Left cardiac atrium (tissue), 4 donors: ENCODE measurements around the gene PEX7. TPM values are rescaled to one million over a fixed set of nuclear protein-coding genes. Genes with fewer than 3 reads are reported as not detected.
A peak's percentile ranks its signal among the peaks of the same experiment; 100 is the strongest.
"Not testable (repeated sequence)": the region's sequence is repeated elsewhere in the genome, so short reads cannot be mapped to it uniquely, and the experiment has no call there.

ENCODE experiments used
- ATAC-seq, 2 donors: fragments of 200-7000 bp; cut with Tn5 transposase; one replicate each; pipeline ENCODE4 v1.9.1; 2020; ENCODE audit warnings: mild to moderate bottlenecking in 2 of 2, moderate library complexity in 2 of 2
- DNase-seq: peaks from one replicate; pipeline ENCODE4 v3.0.0-alpha.2; 2020
- intact Hi-C, 2 donors: fragments of 100-400 bp; cut with DNase I; formaldehyde crosslinking; loops; one replicate each; pipeline versions ENCODE4 v1.14.1 to v1.15.1; 2022 to 2023
- total RNA-seq, 2 donors: library from RNA; stranded (reverse); fragmentation: NEBNext Ultra II Directional; extraction: Animal tissue kit (Norgen Biotek cat#: 25700); gene quantifications; one replicate each; pipeline ENCODE4 v1.2.1, GENCODE V29; 2021
- donor health status: DM: no; HTN: yes; CAD: no.
- donor health status: DM: no; HTN: yes; CAD: no; lungs with severe emphysema.
- donor health status: DM: yes; HTN: yes; CAD: no.
- donor health status: Dilated cardiomyopathy.

PEX7 gene
- total RNA-seq, 2 donors from 2014 or later: 5.9 to 6.4 TPM

- DNase-seq (no peak), ATAC-seq (no peak)
- intact Hi-C loops: no loop called here
Observed at GRCh38 chr6:136820561-136820960, 1.8 kb upstream of the PEX7 start.

GRCh38 chr6:136822046-136822375 lies 381 bp upstream of the PEX7 start:
- intact Hi-C loops: no loop called here
- peak; percentile 3 to 5 for ATAC-seq
- peak; percentile 26 for DNase-seq

DNA sequence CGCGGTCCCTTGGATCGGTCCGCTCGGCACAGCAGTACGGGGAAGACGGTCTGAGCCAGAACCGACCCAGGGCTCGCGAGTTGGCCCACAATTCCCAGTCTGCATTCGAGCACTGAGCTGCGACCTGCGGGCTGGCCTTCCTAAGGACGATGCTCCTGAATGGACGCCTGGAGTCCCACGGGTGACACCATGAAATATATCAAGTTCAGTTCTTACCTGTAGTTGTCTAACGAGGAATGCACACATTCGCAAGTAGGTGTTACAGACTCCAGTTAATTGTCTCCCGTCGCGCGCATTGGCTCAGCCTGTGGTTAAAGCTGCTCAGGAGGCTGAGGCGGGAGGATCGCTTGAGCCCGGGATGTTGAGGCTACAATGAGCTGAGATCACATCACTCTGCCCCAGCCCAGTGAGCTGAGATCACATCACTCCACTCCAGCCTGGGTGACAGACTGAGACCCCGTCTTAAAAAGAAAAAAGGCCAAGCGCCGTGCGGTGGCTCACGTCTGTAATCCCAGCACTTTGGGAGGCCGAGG lies 802 bp downstream of the PEX7 start:
- intact Hi-C loops: no loop called here
- ATAC-seq: no peak

GRCh38 chr6:136826216-136826615 lies 3.8 kb downstream of the PEX7 start:
- DNase-seq: no peak
- intact Hi-C loops: no loop called here
- no peak for ATAC-seq

More for the DNA sequence above, 802 bp downstream of the PEX7 start:
- DNase-seq: peak; percentile 22

GRCh38 chr6:136831873-136832562 lies 9.6 kb downstream of the PEX7 start:
- DNase-seq (no peak), ATAC-seq (no peak)
- intact Hi-C loops: no loop called here

DNA sequence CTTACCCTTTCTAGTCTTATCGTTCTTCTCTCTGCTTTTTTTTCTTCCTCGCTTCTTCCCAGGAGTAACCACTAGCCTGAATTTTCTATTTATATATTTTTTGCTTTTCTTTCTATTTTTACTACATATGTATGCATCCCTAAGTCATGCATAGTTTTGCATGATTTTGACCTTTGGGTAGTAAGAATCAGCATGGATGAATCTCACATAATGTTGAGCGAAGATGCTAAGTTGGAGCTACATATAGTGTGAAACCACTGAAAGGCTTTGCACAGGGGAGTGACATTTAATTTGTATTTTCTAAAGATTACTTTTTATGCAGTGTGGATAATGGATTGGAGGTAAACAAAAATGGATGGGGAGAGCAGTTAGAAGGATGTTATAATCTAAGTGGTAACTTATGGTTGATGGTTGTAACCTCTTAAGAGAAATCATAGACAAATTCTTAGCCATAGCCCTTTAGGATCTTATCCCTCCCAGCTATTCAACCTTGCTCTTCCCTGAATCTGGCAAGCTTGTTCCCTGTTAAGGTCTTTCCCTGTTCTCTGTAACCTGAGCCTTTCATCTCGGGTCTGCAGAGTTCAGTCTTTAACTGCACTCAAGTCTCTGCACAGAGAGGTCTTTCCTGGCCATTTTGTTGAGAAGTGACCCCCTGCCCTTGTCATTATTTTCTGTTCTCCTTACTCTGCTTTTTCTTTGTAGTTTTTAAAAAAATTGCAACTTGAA lies 18.0 kb downstream of the PEX7 start:
- ATAC-seq (no peak), DNase-seq (no peak)
- intact Hi-C loops: loop anchor here in 1 of 2 donors (5.0 kb wide), 1 partner anchor 167 kb away; no protein-coding TSS in a partner anchor

- no peak for ATAC-seq
- DNase-seq: no peak
- intact Hi-C loops: loop anchor here in 1 of 2 donors (5.0 kb wide), 1 partner anchor 164 kb away; no protein-coding TSS in a partner anchor
Observed at GRCh38 chr6:136843210-136843609, 20.8 kb downstream of the PEX7 start.

DNA sequence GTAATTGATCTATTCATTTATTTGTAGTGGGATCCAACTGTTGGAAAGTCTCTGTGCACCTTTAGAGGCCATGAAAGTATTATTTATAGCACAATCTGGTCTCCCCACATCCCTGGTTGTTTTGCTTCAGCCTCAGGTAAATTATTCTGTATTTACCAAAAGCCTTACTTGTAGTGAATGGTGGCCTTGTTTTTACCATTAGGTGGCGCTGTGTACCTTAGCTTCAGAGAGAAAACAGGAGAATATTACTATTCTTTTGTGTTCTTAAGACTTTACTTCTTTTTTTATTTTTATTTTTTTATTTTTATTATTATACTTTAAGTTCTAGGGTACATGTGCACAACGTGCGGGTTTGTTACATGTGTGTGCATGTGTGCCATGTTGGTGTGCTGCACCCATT lies 23.7 kb downstream of the PEX7 start:
- DNase-seq (no peak), ATAC-seq (no peak)
- intact Hi-C loops: no loop called here

GRCh38 chr6:136846477-136846876 lies 24.1 kb downstream of the PEX7 start:
- DNase-seq, intact Hi-C loops, ATAC-seq: not testable (repeated sequence)

- ATAC-seq, intact Hi-C loops, DNase-seq: not testable (repeated sequence)
Observed at GRCh38 chr6:136849979-136850563, 27.7 kb downstream of the PEX7 start.

- ATAC-seq: no peak
- intact Hi-C loops: no loop called here
- no peak for DNase-seq
Observed at GRCh38 chr6:136859430-136859829, 37.0 kb downstream of the PEX7 start.

GRCh38 chr6:136860043-136860442 lies 37.7 kb downstream of the PEX7 start:
- ATAC-seq: no peak
- intact Hi-C loops: no loop called here
- no peak for DNase-seq

DNA sequence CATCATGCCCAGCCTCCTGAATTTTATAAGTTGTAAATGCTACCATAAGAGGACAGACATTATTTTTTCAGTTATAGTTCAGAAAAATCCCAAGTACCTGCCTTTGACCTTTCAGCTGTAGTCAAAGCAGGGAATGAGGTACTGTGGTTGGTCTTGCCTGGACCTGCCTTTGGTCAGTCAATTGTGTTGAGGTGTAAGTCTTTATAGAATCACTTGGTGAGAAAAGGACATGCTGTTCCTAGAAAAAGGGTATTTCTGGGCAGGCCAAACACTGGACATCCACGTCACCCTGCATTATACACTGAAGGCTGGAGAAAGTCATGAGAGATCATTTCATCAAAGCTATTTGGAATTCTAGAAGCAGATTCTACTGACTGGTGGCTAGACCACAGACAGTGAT lies 40.3 kb downstream of the PEX7 start:
- intact Hi-C loops: no loop called here
- no peak for ATAC-seq
- DNase-seq: no peak

GRCh38 chr6:136863752-136864151 lies 41.4 kb downstream of the PEX7 start:
- intact Hi-C loops: no loop called here
- ATAC-seq: no peak
- DNase-seq: no peak

GRCh38 chr6:136864676-136865075 lies 42.3 kb downstream of the PEX7 start:
- no peak for DNase-seq
- ATAC-seq: no peak
- intact Hi-C loops: no loop called here

DNA sequence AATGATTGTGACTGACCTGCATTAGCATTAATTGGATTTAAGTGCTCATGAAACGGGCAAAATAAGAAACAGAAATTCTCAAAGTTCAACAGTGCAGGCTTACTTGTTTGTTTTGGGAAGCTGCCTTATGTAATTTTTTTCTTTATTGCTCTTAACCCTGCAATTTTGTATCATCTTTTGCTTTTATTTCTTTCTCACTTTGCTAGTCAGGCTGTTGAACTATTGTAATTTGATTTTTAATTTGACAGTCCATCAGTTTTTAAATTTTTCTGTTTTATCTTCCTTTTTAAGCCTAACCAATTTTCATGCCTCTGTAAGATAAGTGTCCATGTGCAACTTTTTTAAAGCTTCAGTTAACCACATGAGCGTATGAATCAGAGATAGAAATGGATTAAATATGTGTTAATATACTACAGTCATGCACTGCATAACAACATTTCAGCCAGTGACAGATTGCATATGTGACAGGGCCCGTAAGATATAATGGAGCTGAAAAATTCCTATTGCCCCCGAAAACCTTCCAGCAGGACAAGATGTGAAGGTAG lies 44.6 kb downstream of the PEX7 start:
- intact Hi-C loops: no loop called here
- peak in 1 of 2 donors; percentile 39 for ATAC-seq
- no peak for DNase-seq

GRCh38 chr6:136869451-136869850 lies 47.1 kb downstream of the PEX7 start:
- DNase-seq (no peak), ATAC-seq (no peak)

GRCh38 chr6:136873748-136874147 lies 51.4 kb downstream of the PEX7 start:
- ATAC-seq: no peak
- no peak for DNase-seq
- intact Hi-C loops: no loop called here

More at GRCh38 chr6:136869451-136869850, 47.1 kb downstream of the PEX7 start:
- intact Hi-C loops: no loop called here

GRCh38 chr6:136876469-136876868 lies 54.1 kb downstream of the PEX7 start:
- intact Hi-C loops, DNase-seq: not testable (repeated sequence)

More at GRCh38 chr6:136876469-136876868, 54.1 kb downstream of the PEX7 start:
- ATAC-seq: not testable (repeated sequence)
